ENCODE results near the gene ARFGEF3. TPM values are rescaled to one million over a fixed set of nuclear protein-coding genes. Genes with fewer than 3 reads are reported as not detected.

The ARFGEF3 gene
- total and polyA plus RNA-seq, 4 donors = 0.06 to 0.33 (median 0.16) TPM

DNA sequence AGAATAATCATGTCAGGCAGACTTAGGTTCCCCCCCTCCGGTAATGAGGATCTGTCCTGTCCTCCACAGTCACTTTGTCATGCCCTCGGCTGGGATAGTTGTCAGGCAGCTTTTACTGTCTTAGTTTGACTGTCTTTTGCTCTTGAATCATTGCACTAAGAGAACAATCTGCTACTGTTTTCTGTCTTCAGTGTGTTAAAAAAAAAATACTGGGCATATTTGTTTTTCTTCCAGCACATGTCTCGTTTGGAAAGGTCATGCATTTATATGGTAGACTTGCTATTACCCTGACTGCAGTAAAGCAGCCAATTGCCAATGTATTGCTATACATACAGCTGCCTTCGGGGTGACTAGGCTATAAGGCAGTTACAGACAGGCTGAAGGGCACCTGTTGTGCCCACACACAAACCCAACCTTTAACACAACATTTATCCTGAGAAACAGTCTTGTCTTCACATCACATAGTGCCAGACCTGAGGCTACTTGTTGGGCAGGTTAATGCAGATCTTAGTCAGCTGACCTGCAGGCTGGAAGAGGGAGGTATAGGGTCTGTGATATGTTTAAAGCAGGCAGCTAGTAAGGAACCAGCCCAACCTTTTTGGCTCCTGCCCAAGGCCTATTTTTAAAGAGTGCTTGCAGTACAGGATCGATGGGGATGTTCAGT lies 26.7 kb downstream of the ARFGEF3 start:
- Histone ChIP-seq H3K4me1 (ENCODE audit: control insufficient read depth in 4 of 4, insufficient read depth in 4 of 4, low read length in 3 of 4) (no peaks in the 10 kb centered on the region), H3K27me3 (ENCODE audit: control insufficient read depth in 4 of 4, insufficient read depth in 4 of 4, low read length in 3 of 4) (peaks cover 0 to 3% (median 1%) of the 10 kb centered on the region in 4 donors), H3K36me3 (ENCODE audit: control insufficient read depth in 4 of 4, insufficient read depth in 3 of 4, low read depth in 1 of 4, low read length in 3 of 4) (no peaks in the 10 kb centered on the region), H3K4me3 (ENCODE audit: low read depth in 1 of 3, low read length in 3 of 3) (no peak overlapping the region), H3K9ac (ENCODE audit: low read depth in 1 of 2, low read length in 2 of 2) (no peak overlapping the region), H3K27ac (ENCODE audit: low read depth in 1 of 2, low read length in 2 of 2) (no peak overlapping the region), H3K9me3 (ENCODE audit: control insufficient read depth in 4 of 4, low read length in 3 of 4) (no peaks in the 10 kb centered on the region)
- WGBS = 52% methylated on average over 5 of the region's 5 CpGs
- no peak for DNase-seq (ENCODE audit: low spot score)
- no peak for TF ChIP-seq FOXA1 (IDR thresholded peaks at IDR 0.05)
- TF ChIP-seq REST (IDR thresholded peaks at IDR 0.05) = no peak
- no peak for TF ChIP-seq TAF1 (conservative IDR thresholded peaks at IDR 0.05)
- TF ChIP-seq CTCF (IDR thresholded peaks at IDR 0.05; ENCODE audit: low read depth, low read length, missing input control) = no peak
- TF ChIP-seq RXRA (IDR thresholded peaks at IDR 0.05) = no peak

- 73% methylated on average over 4 of the region's 4 CpGs for WGBS
- DNase-seq (ENCODE audit: low spot score) = no peak
These were observed 32.5 kb downstream of the ARFGEF3 start for GRCh38 chr6:138194287-138194686.

More at GRCh38 chr6:138194287-138194686, 32.5 kb downstream of the ARFGEF3 start:
- Histone ChIP-seq H3K9me3 (ENCODE audit: control insufficient read depth in 4 of 4, low read length in 3 of 4) (no peaks in the 10 kb centered on the region), H3K4me1 (ENCODE audit: control insufficient read depth in 4 of 4, insufficient read depth in 4 of 4, low read length in 3 of 4) (no peaks in the 10 kb centered on the region), H3K4me3 (ENCODE audit: low read depth in 1 of 3, low read length in 3 of 3) (no peak overlapping the region), H3K27me3 (ENCODE audit: control insufficient read depth in 4 of 4, insufficient read depth in 4 of 4, low read length in 3 of 4) (peaks cover 0 to 3% (median 1%) of the 10 kb centered on the region in 4 donors), H3K9ac (ENCODE audit: low read depth in 1 of 2, low read length in 2 of 2) (no peak overlapping the region), H3K36me3 (ENCODE audit: control insufficient read depth in 4 of 4, insufficient read depth in 3 of 4, low read depth in 1 of 4, low read length in 3 of 4) (no peaks in the 10 kb centered on the region), H3K27ac (ENCODE audit: low read depth in 1 of 2, low read length in 2 of 2) (no peak overlapping the region)
- TF ChIP-seq NR2F2 (IDR thresholded peaks at IDR 0.05) = no peak
- TF ChIP-seq REST (IDR thresholded peaks at IDR 0.05) = no peak
- TF ChIP-seq FOXA1 (IDR thresholded peaks at IDR 0.05) = no peak
- TF ChIP-seq FOXA2 (IDR thresholded peaks at IDR 0.05) = no peak
- TF ChIP-seq TAF1 (conservative IDR thresholded peaks at IDR 0.05) = no peak
- TF ChIP-seq, protein P1, sequence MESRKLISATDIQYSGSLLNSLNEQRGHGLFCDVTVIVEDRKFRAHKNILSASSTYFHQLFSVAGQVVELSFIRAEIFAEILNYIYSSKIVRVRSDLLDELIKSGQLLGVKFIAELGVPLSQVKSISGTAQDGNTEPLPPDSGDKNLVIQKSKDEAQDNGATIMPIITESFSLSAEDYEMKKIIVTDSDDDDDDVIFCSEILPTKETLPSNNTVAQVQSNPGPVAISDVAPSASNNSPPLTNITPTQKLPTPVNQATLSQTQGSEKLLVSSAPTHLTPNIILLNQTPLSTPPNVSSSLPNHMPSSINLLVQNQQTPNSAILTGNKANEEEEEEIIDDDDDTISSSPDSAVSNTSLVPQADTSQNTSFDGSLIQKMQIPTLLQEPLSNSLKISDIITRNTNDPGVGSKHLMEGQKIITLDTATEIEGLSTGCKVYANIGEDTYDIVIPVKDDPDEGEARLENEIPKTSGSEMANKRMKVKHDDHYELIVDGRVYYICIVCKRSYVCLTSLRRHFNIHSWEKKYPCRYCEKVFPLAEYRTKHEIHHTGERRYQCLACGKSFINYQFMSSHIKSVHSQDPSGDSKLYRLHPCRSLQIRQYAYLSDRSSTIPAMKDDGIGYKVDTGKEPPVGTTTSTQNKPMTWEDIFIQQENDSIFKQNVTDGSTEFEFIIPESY (IDR thresholded peaks at IDR 0.05) = no peak
- no peak for TF ChIP-seq EGR1 (IDR thresholded peaks at IDR 0.05; ENCODE audit: low read depth in 2 of 2)
- no peak for TF ChIP-seq RAD21 (IDR thresholded peaks at IDR 0.05)
- TF ChIP-seq HNF4G (IDR thresholded peaks at IDR 0.05) = no peak
- TF ChIP-seq RXRA (IDR thresholded peaks at IDR 0.05) = no peak
- TF ChIP-seq, protein P2, sequence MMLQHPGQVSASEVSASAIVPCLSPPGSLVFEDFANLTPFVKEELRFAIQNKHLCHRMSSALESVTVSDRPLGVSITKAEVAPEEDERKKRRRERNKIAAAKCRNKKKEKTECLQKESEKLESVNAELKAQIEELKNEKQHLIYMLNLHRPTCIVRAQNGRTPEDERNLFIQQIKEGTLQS (IDR thresholded peaks at IDR 0.05) = no peak
- TF ChIP-seq HNF4A (conservative IDR thresholded peaks at IDR 0.05) = no peak
